Measurements from ENCODE around the gene AKNAD1.
"Not testable (repeated sequence)": the region's sequence is repeated elsewhere in the genome, so short reads cannot be mapped to it uniquely, and the experiment has no call there.

The AKNAD1 gene

DNA sequence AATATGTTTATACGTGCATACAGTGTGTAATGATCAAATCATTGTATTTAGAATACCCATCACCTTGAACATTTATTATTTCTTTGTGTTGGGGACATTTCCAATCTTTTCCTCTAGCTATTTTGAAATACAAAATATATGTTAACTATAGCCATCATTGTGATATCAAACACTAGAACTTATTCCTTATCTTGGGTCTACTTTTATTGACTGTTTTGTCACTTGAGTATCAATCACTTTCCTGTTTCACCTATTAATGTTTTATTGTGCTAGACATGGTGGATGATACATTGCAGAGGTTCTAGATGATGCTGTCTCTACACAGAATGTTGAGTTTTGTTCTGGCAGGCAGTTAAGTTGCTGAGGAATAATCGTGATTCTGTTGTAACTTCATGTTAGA is 64.5 kb downstream of the AKNAD1 start:
- Mint-ChIP-seq H3K9me3 (peaks cover 13% of the 10 kb centered on the region), H3K27ac (no peak overlapping the region), H3K27me3 (no peaks in the 10 kb centered on the region), H3K4me1 (ENCODE audit: low read depth) (peaks cover 3% of the 10 kb centered on the region), H3K36me3 (ENCODE audit: low read depth) (peaks cover 75% of the 10 kb centered on the region), H3K4me3 (no peak overlapping the region)

GRCh38 chr1:108791790-108792189 is 65.1 kb downstream of the AKNAD1 start:
- Mint-ChIP-seq H3K27ac (no peak overlapping the region), H3K9me3 (peaks cover 13% of the 10 kb centered on the region), H3K4me1 (ENCODE audit: low read depth) (peaks cover 3% of the 10 kb centered on the region), H3K4me3 (no peak overlapping the region), H3K36me3 (ENCODE audit: low read depth) (peaks cover 80% of the 10 kb centered on the region), H3K27me3 (no peaks in the 10 kb centered on the region)

GRCh38 chr1:108785880-108786279 is 71.0 kb downstream of the AKNAD1 start:
- Mint-ChIP-seq H3K36me3 (ENCODE audit: low read depth) (peaks cover 90% of the 10 kb centered on the region), H3K27me3 (no peaks in the 10 kb centered on the region), H3K4me1 (ENCODE audit: low read depth) (no peaks in the 10 kb centered on the region), H3K9me3 (peaks cover 23% of the 10 kb centered on the region), H3K27ac (no peak overlapping the region), H3K4me3 (no peak overlapping the region)

DNA sequence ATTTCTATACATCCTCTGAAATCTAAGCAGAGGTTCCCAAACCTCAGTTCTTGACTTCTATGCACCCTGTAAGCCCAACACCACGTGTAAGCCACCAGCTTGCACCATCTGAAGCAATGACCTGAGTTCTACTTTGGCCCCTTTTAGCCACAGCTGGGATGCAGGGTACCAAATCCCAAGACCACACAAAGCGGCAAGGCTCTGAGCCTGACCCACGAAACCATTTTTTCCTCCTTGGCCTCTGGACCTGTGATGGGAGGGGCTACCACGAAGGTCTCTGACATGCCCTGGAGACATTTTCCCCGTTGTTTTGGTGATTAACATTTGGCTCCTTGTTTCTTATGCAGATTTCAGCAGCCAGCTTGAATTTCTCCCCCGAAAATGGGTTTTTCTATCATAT is 71.6 kb downstream of the AKNAD1 start:
- Mint-ChIP-seq H3K4me1 (ENCODE audit: low read depth) (no peaks in the 10 kb centered on the region), H3K9me3 (peaks cover 23% of the 10 kb centered on the region), H3K4me3 (no peak overlapping the region), H3K36me3 (ENCODE audit: low read depth) (peaks cover 87% of the 10 kb centered on the region), H3K27ac (no peak overlapping the region), H3K27me3 (no peaks in the 10 kb centered on the region)

- Mint-ChIP-seq H3K36me3 (ENCODE audit: low read depth) (peaks cover 78% of the 10 kb centered on the region), H3K9me3 (peaks cover 23% of the 10 kb centered on the region)
- H3K27me3 Mint-ChIP-seq; H3K27ac Mint-ChIP-seq; H3K4me1 Mint-ChIP-seq (ENCODE audit: low read depth); H3K4me3 Mint-ChIP-seq: not testable (repeated sequence)
Measured at GRCh38 chr1:108781575-108781944, 75.3 kb downstream of the AKNAD1 start.

GRCh38 chr1:108780937-108781574 is 75.8 kb downstream of the AKNAD1 start:
- H3K9me3 Mint-ChIP-seq = peaks cover 22% of the 10 kb centered on the region
- no peaks in the 10 kb centered on the region for H3K27me3 Mint-ChIP-seq
- H3K4me1 Mint-ChIP-seq (ENCODE audit: low read depth) = no peaks in the 10 kb centered on the region
- no peak overlapping the region for H3K27ac Mint-ChIP-seq
- no peak overlapping the region for H3K4me3 Mint-ChIP-seq
- H3K36me3 Mint-ChIP-seq (ENCODE audit: low read depth) = peaks cover 73% of the 10 kb centered on the region

GRCh38 chr1:108779455-108779854 is 77.4 kb downstream of the AKNAD1 start:
- Mint-ChIP-seq H3K27me3 (no peaks in the 10 kb centered on the region), H3K4me3 (no peak overlapping the region), H3K4me1 (ENCODE audit: low read depth) (no peaks in the 10 kb centered on the region), H3K27ac (no peak overlapping the region), H3K36me3 (ENCODE audit: low read depth) (peaks cover 69% of the 10 kb centered on the region), H3K9me3 (peaks cover 12% of the 10 kb centered on the region)

GRCh38 chr1:108777839-108778238 is 79.1 kb downstream of the AKNAD1 start:
- Mint-ChIP-seq H3K27me3 (no peaks in the 10 kb centered on the region), H3K4me1 (ENCODE audit: low read depth) (no peaks in the 10 kb centered on the region), H3K9me3 (no peaks in the 10 kb centered on the region), H3K36me3 (ENCODE audit: low read depth) (peaks cover 64% of the 10 kb centered on the region), H3K4me3 (no peak overlapping the region), H3K27ac (no peak overlapping the region)

DNA sequence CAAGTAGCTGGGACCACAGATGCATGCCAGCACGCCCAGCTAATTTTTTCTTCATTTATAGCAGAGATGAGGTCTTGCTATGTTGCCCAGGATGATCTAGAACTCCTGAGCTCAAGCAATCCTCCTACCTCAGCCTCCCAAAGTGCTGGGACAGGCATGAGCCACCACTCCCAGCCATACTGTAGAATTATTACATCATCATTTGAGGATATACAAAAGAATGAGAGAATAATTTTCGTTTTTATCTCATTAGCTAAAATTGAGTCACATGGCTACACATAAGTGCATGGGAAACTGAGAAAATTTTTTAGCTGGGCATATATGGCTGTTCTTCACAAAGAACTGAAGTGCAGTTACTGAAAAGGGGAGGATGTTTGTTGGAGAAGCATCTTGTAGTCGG is 89.2 kb downstream of the AKNAD1 start:
- Mint-ChIP-seq H3K4me3 (no peak overlapping the region), H3K27me3 (no peaks in the 10 kb centered on the region), H3K27ac (no peak overlapping the region), H3K9me3 (no peaks in the 10 kb centered on the region), H3K4me1 (ENCODE audit: low read depth) (no peaks in the 10 kb centered on the region), H3K36me3 (ENCODE audit: low read depth) (peaks cover 23% of the 10 kb centered on the region)

DNA sequence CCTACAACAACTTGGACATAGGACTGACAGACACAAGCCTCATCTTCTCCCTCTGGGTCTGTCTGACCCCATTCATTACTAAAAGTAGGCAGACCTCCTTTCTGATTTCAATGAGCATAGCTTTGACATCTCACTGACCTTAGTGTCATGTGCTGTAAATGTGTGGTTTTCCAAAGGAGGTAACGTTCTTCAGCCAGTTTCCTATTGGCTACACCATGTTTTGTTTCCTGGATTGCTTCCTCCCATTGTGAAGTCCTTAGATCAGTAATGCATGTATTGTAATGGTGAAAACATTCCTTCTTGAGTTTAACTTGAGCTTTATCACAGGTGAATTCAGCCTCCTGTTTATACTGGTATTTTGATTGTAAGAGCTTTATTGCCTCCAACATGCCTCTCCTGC is 89.8 kb downstream of the AKNAD1 start:
- Mint-ChIP-seq H3K9me3 (no peaks in the 10 kb centered on the region), H3K27ac (no peak overlapping the region), H3K4me1 (ENCODE audit: low read depth) (no peaks in the 10 kb centered on the region), H3K4me3 (no peak overlapping the region), H3K36me3 (ENCODE audit: low read depth) (peaks cover 26% of the 10 kb centered on the region), H3K27me3 (no peaks in the 10 kb centered on the region)
